Measurements from ENCODE around the gene CCDC87.

- TF ChIP-seq TEAD4 (IDR thresholded peaks at IDR 0.05), result no peak
- no peak for TF ChIP-seq FOXM1 (IDR thresholded peaks at IDR 0.05; ENCODE audit: borderline replicate concordance, low read depth)
- TF ChIP-seq EP300 (IDR thresholded peaks at IDR 0.05; ENCODE audit: borderline replicate concordance), result no peak
- TF ChIP-seq, protein P1, sequence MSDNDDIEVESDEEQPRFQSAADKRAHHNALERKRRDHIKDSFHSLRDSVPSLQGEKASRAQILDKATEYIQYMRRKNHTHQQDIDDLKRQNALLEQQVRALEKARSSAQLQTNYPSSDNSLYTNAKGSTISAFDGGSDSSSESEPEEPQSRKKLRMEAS (IDR thresholded peaks at IDR 0.05), result no peak
- TF ChIP-seq EGR1 (IDR thresholded peaks at IDR 0.05), result no peak
- no peak for TF ChIP-seq CEBPB (IDR thresholded peaks at IDR 0.05)
- no peak for TF ChIP-seq YY1 (IDR thresholded peaks at IDR 0.05; ENCODE audit: low read depth)
- no peak for TF ChIP-seq CREB1 (IDR thresholded peaks at IDR 0.05; ENCODE audit: low read depth)
- no peak for TF ChIP-seq TAF1 (IDR thresholded peaks at IDR 0.05; ENCODE audit: low read depth)
- no peak for TF ChIP-seq RAD21 (IDR thresholded peaks at IDR 0.05; ENCODE audit: low read depth)
- TF ChIP-seq, protein P2, sequence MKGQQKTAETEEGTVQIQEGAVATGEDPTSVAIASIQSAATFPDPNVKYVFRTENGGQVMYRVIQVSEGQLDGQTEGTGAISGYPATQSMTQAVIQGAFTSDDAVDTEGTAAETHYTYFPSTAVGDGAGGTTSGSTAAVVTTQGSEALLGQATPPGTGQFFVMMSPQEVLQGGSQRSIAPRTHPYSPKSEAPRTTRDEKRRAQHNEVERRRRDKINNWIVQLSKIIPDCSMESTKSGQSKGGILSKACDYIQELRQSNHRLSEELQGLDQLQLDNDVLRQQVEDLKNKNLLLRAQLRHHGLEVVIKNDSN (IDR thresholded peaks at IDR 0.05), result no peak
- TF ChIP-seq NFIC (IDR thresholded peaks at IDR 0.05), result no peak
- no peak for TF ChIP-seq TCF12 (IDR thresholded peaks at IDR 0.05; ENCODE audit: low read depth)
- TF ChIP-seq, protein P3, sequence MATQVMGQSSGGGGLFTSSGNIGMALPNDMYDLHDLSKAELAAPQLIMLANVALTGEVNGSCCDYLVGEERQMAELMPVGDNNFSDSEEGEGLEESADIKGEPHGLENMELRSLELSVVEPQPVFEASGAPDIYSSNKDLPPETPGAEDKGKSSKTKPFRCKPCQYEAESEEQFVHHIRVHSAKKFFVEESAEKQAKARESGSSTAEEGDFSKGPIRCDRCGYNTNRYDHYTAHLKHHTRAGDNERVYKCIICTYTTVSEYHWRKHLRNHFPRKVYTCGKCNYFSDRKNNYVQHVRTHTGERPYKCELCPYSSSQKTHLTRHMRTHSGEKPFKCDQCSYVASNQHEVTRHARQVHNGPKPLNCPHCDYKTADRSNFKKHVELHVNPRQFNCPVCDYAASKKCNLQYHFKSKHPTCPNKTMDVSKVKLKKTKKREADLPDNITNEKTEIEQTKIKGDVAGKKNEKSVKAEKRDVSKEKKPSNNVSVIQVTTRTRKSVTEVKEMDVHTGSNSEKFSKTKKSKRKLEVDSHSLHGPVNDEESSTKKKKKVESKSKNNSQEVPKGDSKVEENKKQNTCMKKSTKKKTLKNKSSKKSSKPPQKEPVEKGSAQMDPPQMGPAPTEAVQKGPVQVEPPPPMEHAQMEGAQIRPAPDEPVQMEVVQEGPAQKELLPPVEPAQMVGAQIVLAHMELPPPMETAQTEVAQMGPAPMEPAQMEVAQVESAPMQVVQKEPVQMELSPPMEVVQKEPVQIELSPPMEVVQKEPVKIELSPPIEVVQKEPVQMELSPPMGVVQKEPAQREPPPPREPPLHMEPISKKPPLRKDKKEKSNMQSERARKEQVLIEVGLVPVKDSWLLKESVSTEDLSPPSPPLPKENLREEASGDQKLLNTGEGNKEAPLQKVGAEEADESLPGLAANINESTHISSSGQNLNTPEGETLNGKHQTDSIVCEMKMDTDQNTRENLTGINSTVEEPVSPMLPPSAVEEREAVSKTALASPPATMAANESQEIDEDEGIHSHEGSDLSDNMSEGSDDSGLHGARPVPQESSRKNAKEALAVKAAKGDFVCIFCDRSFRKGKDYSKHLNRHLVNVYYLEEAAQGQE (IDR thresholded peaks at IDR 0.05; ENCODE audit: low read depth), result no peak
These were observed 6.1 kb upstream of the CCDC87 start for GRCh38 chr11:66598993-66599392.

All from Ishikawa (cell line).